Thyroid gland (tissue), 4 donors: ENCODE measurements around the gene IL5RA. TPM values are rescaled to one million over a fixed set of nuclear protein-coding genes. Genes with fewer than 3 reads are reported as not detected.

Experiments used
- DNase-seq, 2 donors: peaks; one replicate each; pipeline ENCODE4 v3.0.0-alpha.2; 2019
- H3K27ac ChIP-seq, 3 donors: fragments of 200-600 bp; sonication (generic); 1 replicate in 2 of 3; 2 replicates in 1 of 3; pipeline ENCODE4 v1.5.1; 2016 to 2019; ENCODE audit warnings: mild to moderate bottlenecking in 1 of 3, moderate library complexity in 1 of 3
- H3K27me3 ChIP-seq: fragments of 200-600 bp; sonication (generic); one replicate; pipeline ENCODE4 v1.5.1; 2019
- H3K36me3 ChIP-seq, 2 donors: fragments of 200-600 bp; sonication (generic); one replicate each; pipeline ENCODE4 v1.5.1; 2016 to 2019
- H3K4me1 ChIP-seq, 2 donors: fragments of 200-600 bp; sonication (generic); one replicate each; pipeline ENCODE4 v1.5.1; 2017 to 2019
- H3K4me3 ChIP-seq, 3 donors: fragments of 200-600 bp; sonication (generic); replicated peaks in 1 of 3; 1 replicate in 2 of 3; 2 replicates in 1 of 3; pipeline ENCODE4 v1.5.1; 2016; ENCODE audit warnings: mild to moderate bottlenecking in 1 of 3
- H3K9me3 ChIP-seq: fragments of 200-600 bp; sonication (generic); one replicate; pipeline ENCODE4 v1.5.1; 2017
- POLR2A ChIP-seq, 2 donors: fragments of 450-650 bp; IDR thresholded peaks; one replicate each; pipeline ENCODE4 v1.6.1; 2017; ENCODE audit warnings: antibody characterized with exemption in 2 of 2, mild to moderate bottlenecking in 2 of 2, moderate library complexity in 1 of 2
- WGBS, 2 donors: methylation state at CpG; one replicate each; pipeline ENCODE4 v1.1.5; 2017; 5-methylcytosine and 5-hydroxymethylcytosine counted together
- intact Hi-C: fragments of 100-400 bp; cut with DNase I; formaldehyde crosslinking; loops from one replicate; pipeline ENCODE4 v1.15.1; 2023
- total RNA-seq, 4 donors: library from RNA; depleted of rRNA; stranded (reverse); fragments of >200 nt; gene quantifications; one replicate each; pipeline ENCODE4 v1.2.3, GENCODE V29; 2016
- TF ChIP-seq, protein P1 (sequence below), 6 experiments: fragments of 200-600 bp in 3 of 6; fragments of 450-650 bp in 3 of 6; sonication (generic) in 3 of 6; IDR thresholded peaks; one replicate each; pipeline ENCODE4 v1.5.1; 2016 to 2019; ENCODE audit warnings: antibody characterized with exemption in 6 of 6, mild to moderate bottlenecking in 2 of 6, inconsistent platforms in 1 of 6, moderate library complexity in 1 of 6

Gene IL5RA
- total RNA-seq, 4 donors from 2014 or later, result 1.6 TPM; not detected in 3

DNA sequence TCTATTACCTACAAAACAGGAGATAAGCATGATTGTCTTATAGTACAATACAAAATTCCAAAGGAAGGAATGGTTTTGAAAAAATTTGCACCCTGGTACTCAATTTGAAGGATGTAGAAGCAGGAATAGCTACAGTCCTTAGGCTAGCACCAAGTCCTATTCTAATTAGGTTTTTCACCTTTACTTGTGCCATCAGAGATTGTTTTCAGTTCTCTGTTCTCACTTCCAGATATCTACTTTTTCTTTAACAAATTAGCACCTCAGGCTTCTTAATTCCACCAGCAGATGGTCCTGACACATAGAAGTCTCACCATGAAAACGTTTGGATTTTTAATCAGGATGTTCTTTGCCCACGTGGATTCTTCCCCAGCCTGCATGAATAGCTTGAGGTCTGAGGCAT is 43.8 kb downstream of the IL5RA start:
- DNase-seq, result no peak
- no peak for TF ChIP-seq POLR2A (IDR thresholded peaks at IDR 0.05)
- TF ChIP-seq, protein P1, sequence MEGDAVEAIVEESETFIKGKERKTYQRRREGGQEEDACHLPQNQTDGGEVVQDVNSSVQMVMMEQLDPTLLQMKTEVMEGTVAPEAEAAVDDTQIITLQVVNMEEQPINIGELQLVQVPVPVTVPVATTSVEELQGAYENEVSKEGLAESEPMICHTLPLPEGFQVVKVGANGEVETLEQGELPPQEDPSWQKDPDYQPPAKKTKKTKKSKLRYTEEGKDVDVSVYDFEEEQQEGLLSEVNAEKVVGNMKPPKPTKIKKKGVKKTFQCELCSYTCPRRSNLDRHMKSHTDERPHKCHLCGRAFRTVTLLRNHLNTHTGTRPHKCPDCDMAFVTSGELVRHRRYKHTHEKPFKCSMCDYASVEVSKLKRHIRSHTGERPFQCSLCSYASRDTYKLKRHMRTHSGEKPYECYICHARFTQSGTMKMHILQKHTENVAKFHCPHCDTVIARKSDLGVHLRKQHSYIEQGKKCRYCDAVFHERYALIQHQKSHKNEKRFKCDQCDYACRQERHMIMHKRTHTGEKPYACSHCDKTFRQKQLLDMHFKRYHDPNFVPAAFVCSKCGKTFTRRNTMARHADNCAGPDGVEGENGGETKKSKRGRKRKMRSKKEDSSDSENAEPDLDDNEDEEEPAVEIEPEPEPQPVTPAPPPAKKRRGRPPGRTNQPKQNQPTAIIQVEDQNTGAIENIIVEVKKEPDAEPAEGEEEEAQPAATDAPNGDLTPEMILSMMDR (IDR thresholded peaks at IDR 0.05), result no peak
- H3K27ac ChIP-seq, result no peak overlapping the region
- H3K4me3 ChIP-seq, result no peak overlapping the region
- intact Hi-C loops, result no loop called here
- no peaks in the 10 kb centered on the region for H3K27me3 ChIP-seq
- no peaks in the 10 kb centered on the region for H3K4me1 ChIP-seq
- no peaks in the 10 kb centered on the region for H3K36me3 ChIP-seq
- WGBS, 2 donors, result 54 to 57% methylated on average over 2 of the region's 2 CpGs
- no peaks in the 10 kb centered on the region for H3K9me3 ChIP-seq

DNA sequence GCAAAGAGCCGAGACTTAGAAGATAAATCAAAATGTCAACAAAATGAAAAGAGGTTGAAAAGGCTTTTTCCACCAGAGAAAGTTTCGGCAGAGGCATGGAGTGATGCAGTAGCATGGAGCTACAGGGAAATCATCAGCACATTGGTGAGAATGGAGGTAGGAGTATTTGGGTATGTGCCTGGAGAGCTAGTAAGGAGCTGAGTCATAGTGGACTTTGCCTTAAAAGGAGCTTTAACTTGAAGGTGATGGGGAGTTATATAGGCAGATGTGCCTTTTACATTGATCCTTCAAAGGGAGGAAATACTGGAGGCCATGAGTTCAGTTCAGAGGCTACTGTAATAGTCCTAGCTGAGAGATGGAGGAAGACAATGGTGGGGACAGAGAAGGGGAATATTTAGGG is 44.3 kb downstream of the IL5RA start:
- Histone ChIP-seq H3K27ac (no peak overlapping the region), H3K27me3 (no peaks in the 10 kb centered on the region), H3K36me3 (no peaks in the 10 kb centered on the region), H3K9me3 (no peaks in the 10 kb centered on the region), H3K4me1 (no peaks in the 10 kb centered on the region), H3K4me3 (no peak overlapping the region)
- no peak for TF ChIP-seq POLR2A (IDR thresholded peaks at IDR 0.05)
- TF ChIP-seq, protein P1 (IDR thresholded peaks at IDR 0.05), result no peak
- WGBS, 2 donors, result 90 to 91% methylated on average over 2 of the region's 2 CpGs
- intact Hi-C loops, result no loop called here
- DNase-seq, result no peak

DNA sequence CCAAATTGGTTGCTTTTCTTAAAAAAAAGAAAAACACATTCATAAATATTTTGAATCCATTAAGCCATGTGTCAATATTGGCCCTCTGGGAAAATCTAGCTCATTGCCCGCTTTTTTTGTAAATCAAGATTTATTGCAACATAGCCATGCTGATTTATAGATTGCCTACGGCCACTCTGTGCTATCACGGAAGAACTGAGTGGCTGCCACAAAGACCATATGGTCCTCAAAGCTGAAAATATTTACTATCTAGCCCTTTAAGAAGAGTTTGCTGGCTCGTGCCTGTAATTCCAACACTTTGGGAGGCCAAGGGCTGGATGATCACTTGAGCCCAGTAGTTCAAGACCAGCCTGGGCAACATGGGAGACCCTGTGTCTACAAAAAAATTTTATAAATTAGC is 45.9 kb downstream of the IL5RA start:
- no peak for DNase-seq
- H3K9me3 ChIP-seq, result no peaks in the 10 kb centered on the region
- 75 to 83% methylated on average over 4 of the region's 4 CpGs for WGBS, 2 donors
- no peak overlapping the region for H3K4me3 ChIP-seq
- no peaks in the 10 kb centered on the region for H3K27me3 ChIP-seq
- TF ChIP-seq POLR2A (IDR thresholded peaks at IDR 0.05), result no peak
- TF ChIP-seq, protein P1 (IDR thresholded peaks at IDR 0.05), result no peak
- no peak overlapping the region for H3K27ac ChIP-seq
- H3K4me1 ChIP-seq, result no peaks in the 10 kb centered on the region
- H3K36me3 ChIP-seq, result no peaks in the 10 kb centered on the region
- intact Hi-C loops, result no loop called here

DNA sequence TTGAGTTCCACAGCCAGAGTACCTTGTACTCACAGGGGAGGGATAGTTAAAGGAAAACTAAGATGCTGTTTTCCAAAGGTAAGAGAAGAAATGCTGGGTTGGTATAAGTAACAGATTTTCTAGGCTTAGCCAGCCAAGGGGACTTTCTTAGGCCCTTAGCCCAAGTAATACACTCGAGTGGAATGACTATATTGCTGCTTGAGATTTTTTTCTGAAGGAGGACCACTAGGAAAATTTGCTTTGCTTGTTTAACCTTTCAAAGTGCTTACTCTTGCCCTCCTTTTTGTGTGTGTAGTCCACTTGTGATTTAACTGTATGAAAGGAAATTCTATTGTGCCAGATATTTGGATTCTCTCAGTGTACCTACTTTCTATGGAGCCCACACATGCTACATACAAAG is 50.5 kb downstream of the IL5RA start:
- Histone ChIP-seq H3K4me1 (no peaks in the 10 kb centered on the region), H3K36me3 (no peaks in the 10 kb centered on the region), H3K27me3 (no peaks in the 10 kb centered on the region), H3K9me3 (no peaks in the 10 kb centered on the region), H3K27ac (no peak overlapping the region), H3K4me3 (no peak overlapping the region)
- TF ChIP-seq POLR2A (IDR thresholded peaks at IDR 0.05), result no peak
- TF ChIP-seq, protein P1 (IDR thresholded peaks at IDR 0.05), result no peak
- intact Hi-C loops, result no loop called here
- WGBS, 2 donors, result 20 to 33% methylated on average over 1 of the region's 1 CpG
- no peak for DNase-seq

DNA sequence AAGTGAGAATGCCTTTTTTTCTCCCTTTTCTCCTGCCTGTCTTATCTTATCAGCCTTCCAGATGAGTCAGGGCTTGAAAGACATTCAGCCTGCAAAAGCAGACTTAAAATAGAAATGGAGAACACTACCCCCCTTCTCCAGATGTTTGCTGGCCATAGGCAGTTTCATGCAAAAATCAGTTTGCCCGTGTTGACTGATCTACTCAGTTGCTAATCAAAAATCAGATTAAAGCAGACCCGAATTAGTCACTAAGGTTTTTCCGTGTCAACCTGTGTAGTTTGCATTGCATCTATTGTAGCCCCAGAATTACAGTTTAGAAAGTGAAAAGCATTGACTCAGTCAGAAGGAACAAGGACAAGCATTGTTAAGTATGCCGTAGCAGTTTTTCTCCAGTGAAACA is 56.2 kb downstream of the IL5RA start:
- Histone ChIP-seq H3K27me3 (no peaks in the 10 kb centered on the region), H3K27ac (no peak overlapping the region), H3K9me3 (no peaks in the 10 kb centered on the region), H3K4me3 (no peak overlapping the region), H3K36me3 (no peaks in the 10 kb centered on the region), H3K4me1 (no peaks in the 10 kb centered on the region)
- TF ChIP-seq POLR2A (IDR thresholded peaks at IDR 0.05), result no peak
- TF ChIP-seq, protein P1 (IDR thresholded peaks at IDR 0.05), result no peak
- intact Hi-C loops, result no loop called here
- DNase-seq, result no peak
- 68 to 75% methylated on average over 4 of the region's 4 CpGs for WGBS, 2 donors
